ENCODE measurements around the gene TMEM69.

GRCh38 chr1:45673956-45674355, 14.0 kb upstream of the TMEM69 start:
- TF ChIP-seq CTCF (conservative IDR thresholded peaks at IDR 0.05) (no peak), ZFX (IDR thresholded peaks at IDR 0.05) (no peak)

All from C4-2B (cell line).